ELR (cell line): ENCODE results near the gene AQP7.
"Not testable (repeated sequence)": the region's sequence is repeated elsewhere in the genome, so short reads cannot be mapped to it uniquely, and the experiment has no call there.

Experiments used
- DNase-seq: peaks from one replicate; pipeline ENCODE4 v3.0.0-alpha.2; 2015; ENCODE audit warnings: low read depth

The AQP7 gene

DNA sequence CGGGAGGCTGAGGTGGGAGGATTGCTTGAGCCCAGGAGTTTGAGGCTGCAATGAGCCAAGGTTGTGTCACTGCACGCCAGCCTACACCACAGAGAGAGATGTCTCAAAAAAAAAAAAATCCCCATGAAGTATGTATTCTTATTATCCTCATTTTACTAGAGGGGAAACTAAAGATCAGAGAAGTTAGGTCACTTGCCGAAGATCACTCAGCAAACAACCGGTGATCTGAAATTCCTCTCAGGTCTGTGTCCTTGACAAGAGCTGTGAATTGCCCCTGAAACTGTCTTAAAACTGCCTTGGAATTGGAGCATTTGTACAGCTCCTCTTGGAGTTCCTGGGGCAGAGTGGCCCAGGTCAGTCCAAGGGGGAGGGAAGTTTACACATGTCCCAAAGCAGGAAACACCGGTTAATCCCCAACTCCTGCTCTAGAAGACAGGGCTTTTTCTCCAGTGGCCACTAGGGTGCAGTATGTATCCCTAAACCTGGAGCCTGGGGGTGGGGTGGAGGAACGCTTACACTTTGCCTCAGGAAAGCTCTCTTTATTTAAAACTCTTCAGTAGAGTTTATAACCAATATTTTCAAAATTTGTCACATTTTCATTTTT, 27.6 kb downstream of the AQP7 start:
- DNase-seq, result peak; percentile 84

DNA sequence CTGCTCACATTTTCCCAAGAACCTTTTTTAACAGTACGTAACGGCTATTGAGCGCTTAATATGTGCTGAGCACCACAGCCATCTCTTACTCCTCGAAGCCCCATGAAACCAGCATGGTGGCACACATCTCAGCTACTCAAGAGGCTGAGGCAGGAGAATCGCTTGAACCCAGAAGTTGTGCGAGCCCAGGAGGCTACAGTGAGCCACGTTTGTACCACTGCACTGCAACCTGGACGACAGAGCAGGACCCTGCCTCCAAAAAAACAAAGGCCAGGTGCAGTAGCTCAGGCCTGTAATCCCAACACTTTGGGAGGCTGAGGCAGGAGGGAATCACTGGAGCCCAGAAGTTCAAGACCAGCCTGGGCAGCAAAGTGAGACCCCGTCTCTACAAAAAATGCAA, 28.2 kb downstream of the AQP7 start:
- no peak for DNase-seq

DNA sequence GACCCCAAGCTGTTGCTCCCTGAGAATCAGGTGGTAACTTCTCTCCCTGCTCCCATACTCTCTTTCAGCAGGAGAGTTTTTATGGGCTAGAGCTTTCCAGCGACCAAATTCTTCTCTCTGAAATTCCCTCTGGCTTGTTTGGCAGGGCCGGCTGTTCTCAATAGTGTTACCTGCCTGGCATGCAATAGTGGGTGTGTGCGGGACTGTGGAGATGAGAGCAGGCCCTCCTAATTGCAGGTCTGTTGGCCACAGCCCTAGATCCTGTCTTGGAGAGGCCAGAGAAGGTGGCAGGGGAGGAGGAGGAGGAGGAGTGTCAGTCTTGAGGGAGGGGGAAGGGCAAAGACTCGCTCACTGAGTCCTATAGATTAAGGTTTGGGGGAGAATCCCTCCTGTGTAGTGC, 29.5 kb downstream of the AQP7 start:
- no peak for DNase-seq

DNA sequence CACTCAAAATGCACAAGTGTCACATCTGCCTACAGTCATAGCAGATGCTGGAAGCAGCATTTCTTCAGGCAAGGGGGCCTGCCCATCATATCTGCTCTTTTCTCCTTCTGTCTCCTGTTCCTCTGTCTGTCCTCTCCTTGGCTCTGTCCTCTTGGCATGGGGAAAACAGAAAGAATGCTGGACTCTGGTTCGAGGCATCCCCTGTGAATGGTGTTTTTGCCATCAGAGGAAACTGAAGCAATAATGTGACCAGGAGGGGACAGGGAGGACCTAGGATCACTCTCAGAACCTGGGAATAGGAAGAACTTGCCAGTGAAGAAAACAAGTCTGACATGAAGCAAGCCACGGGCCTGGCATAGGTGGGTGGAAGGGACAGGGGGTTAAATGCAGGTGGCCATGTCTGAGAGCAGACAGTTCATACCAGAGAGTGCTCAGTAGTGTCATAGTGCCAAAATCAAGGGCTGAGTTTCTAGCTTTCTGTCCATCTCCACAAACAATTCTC, 35.3 kb downstream of the AQP7 start:
- no peak for DNase-seq

DNA sequence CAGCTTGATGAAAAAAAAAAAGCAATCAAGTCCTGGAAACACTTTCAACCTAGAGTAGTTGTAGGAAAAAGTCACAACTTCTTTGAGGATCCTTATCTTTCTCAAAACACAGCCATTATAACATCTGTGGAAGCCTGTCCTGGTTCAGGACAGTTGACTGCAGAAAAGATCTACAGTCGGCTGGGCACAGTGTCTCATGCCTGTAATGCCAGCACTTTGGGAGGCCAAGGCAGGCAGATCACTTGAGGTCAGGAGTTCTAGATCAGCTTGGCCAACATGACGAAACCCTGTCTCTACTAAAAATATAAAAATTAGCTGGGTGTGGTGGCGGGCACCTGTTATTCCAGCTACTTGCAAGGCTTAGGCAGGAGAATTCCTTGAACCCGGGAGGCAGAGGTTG, 37.6 kb downstream of the AQP7 start:
- DNase-seq, result not testable (repeated sequence)

DNA sequence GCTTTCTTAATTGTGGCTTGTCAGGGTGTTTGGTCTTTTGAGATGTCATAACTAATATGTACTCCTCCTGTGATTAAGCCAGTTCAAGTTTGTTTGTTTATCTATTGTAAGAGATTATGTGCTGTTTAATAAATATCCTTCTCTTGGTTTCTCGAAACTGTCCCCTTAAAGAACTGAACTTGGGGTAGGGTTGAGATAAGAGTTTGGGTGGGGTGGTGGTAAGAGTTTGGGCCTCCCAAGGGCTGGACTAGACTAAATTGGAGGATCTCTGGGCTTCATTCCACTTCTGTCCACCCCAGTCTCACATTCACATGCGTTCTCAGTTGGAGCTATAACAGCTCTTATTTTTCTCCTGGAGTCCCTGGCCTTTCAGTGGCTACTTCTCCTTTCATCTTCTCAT, 38.2 kb downstream of the AQP7 start:
- DNase-seq, result no peak

DNA sequence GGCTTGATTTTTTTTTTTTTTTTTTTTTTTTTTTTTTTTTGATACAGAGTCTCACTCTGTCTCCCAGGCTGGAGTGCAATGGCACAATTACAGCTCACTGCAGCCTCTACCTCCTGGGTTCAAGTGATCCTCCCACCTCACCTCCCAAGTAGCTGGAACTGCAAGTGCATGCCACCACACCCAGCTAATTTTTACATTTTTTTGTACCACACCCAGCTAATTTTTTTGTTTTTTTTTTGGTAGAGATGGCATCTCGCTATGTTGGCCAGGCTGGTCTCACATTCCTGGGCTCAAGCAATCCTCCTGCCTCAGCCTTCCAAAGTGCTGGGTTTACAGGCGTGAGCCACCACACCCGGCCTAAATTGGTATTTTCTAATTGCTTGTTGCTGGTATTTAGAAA, 43.7 kb downstream of the AQP7 start:
- not testable (repeated sequence) for DNase-seq

DNA sequence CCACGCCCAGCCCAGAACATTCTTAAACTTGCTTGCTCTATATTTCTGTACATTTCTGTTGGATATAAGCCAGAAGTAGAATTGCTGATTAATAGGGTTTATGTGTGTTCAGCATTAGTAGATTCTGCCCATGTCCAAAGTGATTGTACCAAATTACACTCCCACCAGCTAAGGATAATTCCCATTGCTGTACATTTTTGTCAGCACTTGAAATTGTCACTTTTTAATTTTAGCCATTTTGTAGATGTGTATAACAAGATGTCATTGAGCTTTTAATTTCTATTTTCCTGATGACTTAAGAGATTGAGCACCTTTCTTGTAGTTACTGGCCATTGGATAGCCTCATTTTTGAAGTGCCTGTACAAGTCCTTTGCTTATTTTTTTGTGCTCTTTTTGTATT, 46.4 kb downstream of the AQP7 start:
- no peak for DNase-seq

DNA sequence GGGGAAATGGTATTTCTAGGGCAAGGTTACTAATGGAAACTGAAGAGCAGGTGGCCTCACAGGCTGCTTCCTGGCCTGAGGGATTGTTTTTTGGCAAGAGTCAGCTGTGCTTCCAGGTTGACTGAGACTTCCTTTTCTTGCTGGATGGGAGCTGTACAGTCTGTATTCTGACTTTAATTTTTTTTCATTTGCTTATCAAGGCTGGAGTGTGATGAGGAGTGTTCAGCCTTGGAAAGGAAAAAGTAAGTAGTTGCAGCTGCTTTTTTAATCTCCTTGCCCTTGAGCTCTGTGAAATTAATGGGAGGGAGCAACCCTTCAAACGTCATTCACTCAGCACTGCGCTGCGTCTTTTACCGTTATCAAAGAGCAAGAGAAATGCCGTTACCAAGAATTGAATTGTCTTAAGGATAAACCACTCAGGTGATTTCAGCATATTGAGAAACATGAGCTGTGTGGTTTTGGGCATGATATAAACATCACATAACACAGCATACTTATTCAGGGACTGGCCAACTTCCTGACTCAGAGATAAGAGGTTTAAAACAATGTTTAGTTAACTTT, 47.6 kb downstream of the AQP7 start:
- peak; percentile 26 for DNase-seq

DNA sequence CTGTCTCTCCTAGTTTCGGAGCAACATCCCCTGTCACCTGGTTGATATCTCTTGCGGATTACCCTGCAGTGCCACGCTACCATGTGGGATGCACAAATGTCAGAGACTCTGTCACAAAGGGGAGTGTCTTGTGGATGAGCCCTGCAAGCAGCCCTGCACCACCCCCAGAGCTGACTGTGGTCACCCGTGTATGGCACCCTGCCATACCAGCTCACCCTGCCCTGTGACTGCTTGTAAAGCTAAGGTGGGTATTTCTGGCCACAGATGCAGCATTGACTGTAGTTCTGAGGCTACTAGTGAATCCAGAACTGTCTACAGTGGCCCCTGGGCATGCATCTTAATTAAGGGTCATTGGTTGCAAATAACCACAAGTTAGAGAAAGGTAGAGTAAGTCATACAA, 50.8 kb downstream of the AQP7 start:
- DNase-seq, result no peak

DNA sequence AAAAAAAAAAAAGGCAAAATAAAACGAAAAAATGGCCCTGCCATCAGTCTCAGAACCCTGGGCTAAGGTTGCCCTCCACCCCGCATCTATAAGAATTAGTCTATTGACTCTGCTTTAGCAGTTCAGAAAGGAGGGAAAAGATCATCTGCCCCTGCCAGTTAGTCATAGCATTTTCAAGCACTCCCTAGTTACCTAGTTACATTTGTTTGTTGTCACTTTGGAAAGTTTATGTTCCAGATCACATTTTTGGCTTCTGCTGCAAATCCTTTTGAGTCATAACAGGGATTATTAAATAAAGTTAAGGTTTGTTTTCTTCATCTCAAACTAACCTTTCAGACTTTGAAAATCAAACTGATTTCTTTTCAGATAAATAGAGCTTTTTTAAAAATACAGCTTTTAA, 52.1 kb downstream of the AQP7 start:
- peak; percentile 65 for DNase-seq

DNA sequence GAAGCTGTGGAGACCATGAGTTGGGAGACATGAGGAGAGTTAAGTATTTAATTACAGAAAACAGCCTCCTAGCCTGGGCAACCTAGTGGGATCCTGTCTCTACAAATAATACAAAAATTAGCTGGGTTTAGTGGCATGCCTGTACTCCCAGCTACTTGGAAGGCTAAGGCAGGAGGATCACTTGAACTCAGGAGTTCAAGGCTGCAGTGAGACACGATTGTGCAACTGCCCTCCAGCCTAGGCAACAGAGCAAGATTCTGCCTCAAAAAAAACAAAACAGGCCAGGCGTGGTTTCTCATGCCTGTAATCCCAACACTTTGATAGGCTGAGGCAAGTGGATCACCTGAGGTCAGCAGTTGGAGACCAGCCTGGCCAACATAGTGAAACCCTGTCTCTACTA, 52.6 kb downstream of the AQP7 start:
- no peak for DNase-seq

DNA sequence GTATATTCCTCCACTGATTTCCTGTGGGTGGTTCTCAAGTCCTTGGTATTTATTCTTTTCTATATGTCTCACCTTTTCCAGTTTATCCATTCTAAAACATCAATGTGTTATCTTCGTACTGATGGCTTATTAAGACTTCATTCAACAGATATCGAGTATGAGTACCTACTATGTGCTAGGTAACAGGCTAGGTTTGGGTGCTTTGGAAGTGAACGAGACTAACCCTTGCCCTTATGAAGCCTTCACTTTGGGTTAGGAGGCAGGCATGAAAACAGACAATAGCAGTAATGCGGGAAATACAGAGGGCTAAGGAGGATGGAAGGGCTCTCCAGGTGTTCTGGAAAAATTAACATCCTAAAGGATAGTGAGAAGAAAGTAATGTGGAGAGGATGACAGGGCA, 53.4 kb downstream of the AQP7 start:
- DNase-seq, result no peak

DNA sequence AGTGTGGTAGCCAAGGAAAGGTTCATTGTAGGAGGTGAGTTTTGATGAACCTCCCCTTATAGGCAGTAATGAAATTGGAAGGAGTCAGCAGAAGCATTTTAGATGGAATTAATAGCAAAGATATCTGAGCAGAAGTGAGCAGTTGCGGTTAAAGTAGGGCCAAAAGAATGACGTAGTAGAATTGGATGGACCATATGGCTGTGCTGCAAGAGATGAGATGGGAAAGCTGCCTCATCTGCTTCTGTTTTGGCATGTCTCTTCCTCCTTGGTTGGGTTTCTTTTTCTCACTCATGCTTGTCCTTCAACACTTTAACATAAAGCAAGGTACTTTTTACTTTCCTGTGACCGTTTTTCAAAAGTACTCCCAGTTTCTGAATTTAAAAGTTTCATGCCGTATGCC, 55.8 kb downstream of the AQP7 start:
- DNase-seq, result no peak

DNA sequence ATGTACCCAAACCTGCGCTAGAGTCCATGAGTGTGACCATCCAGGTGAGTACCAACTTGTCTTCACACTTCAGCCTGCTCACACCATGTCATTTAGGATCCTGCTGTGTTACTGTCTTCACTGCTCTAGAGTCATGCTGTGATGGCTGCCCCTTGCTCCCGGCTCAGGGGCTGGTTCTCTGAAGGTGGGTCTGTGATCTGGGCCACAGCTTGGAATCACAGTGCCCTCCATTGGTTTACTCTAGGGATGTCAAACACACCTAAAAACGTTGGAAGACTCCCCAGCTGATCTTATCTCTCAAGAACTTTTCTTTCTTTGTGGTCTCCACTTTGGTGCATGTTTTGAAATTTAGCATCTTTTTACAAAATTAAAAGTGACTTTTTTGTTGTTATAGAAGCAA, 58.2 kb downstream of the AQP7 start:
- no peak for DNase-seq

DNA sequence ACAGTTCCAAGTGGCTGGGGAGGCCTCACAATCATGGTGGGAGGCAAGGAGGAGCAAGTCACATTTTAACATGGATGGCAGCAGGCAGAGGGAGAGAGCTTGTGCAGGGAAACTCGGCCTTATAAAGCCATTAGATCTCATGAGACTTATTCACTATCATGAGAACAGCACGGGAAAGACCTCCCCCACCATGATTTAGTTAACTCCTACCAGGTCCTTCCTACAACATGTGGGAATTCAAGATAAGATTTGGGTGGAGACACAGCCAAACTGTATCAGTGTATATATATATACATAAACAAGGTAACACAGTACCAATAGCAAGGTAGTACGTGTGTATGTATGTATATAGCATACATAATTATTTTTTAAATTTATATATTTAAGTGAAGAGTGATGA, 61.2 kb downstream of the AQP7 start:
- DNase-seq, result no peak

DNA sequence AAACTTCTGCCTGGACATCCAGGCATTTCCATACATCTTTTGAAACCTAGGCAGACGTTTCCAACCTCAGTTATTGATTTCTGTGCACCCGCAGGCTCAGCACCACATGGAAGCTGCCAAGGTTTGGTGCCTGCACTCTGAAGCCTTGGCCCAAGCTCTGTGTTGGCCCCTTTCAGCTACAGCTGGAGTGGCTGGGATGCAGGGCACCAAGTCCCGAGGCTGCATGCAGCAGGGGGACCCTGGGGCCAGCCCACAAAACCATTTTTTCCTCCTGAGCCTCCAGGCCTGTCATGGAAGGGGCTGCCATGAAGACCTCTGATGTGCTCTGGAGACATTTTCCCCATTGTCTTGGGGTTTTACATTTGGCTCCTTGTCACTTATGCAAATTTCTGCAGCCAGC, 62.2 kb downstream of the AQP7 start:
- no peak for DNase-seq
